GM10266 (cell line): Measurements from ENCODE around the gene MALT1.

Source experiments
- DNase-seq: peaks from one replicate; pipeline ENCODE4 v3.0.0; 2012; ENCODE audit errors: extremely low spot score
- TF ChIP-seq, protein P1 (sequence below): IDR thresholded peaks from 2 replicates; pipeline ENCODE4 v1.5.1; 2012; ENCODE audit warnings: mild to moderate bottlenecking, low read depth; ENCODE audit not compliant: control insufficient read depth, insufficient read depth; ENCODE audit errors: missing control alignments

MALT1 gene

DNA sequence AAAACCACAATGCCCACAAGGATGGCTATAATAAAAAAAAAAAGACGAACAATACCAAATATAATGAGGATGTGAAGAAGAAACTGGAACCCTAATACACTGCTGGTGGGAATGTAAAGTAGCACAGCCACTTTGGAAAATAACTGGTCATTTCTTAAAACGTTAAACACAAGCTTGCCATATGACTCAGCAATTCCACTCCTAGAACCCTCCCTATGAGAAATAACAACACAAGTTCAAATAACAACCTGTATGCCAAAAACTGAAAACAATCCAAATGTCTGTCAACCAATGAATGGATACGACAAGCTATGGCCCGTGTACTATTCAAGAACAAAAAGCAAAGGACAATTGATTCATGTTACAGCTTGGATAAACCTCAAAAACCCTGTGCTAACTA lies 35.4 kb upstream of the MALT1 start:
- no peak for DNase-seq

DNA sequence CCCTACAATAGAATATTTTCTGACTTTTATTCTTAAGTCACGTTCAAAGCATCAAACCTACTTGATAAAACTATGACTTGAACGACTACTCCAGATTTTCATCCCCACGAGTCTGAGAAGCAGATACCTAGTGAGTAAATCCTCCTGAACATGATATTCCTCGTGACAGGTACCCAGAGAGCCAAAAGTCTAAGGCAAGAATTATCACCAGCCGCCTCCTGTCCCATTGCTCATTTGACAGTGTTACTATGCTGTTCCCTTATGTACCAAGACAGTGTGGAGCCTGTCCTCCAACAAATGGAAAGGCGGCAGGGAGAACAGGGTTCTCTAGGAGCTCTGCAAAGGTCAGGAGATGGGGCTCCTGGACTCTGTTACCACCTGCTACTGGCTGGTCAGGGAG lies 34.1 kb upstream of the MALT1 start:
- TF ChIP-seq, protein P1, sequence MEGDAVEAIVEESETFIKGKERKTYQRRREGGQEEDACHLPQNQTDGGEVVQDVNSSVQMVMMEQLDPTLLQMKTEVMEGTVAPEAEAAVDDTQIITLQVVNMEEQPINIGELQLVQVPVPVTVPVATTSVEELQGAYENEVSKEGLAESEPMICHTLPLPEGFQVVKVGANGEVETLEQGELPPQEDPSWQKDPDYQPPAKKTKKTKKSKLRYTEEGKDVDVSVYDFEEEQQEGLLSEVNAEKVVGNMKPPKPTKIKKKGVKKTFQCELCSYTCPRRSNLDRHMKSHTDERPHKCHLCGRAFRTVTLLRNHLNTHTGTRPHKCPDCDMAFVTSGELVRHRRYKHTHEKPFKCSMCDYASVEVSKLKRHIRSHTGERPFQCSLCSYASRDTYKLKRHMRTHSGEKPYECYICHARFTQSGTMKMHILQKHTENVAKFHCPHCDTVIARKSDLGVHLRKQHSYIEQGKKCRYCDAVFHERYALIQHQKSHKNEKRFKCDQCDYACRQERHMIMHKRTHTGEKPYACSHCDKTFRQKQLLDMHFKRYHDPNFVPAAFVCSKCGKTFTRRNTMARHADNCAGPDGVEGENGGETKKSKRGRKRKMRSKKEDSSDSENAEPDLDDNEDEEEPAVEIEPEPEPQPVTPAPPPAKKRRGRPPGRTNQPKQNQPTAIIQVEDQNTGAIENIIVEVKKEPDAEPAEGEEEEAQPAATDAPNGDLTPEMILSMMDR: no peak
- DNase-seq: no peak

More for the DNA sequence above, 35.4 kb upstream of the MALT1 start:
- TF ChIP-seq, protein P1: no peak

DNA sequence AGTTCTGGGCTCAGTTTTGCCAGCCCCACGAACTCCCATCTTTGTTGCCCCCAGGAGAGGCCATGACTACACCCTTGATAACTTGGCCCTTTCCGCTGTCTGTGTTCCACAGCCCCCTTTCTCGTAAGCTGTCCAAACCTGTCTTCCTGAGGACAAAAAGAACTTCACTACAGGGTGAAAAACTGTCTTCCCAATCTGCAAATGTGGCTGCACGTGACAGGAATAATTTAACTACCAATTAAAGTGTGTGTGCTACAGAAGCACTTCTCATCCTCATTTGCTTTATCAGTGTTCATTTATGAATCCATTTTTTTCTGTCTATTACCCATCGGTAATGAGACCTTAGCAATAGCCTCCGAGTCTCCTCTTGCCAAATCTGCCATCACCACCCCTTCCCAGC lies 33.3 kb upstream of the MALT1 start:
- TF ChIP-seq, protein P1: no peak
- no peak for DNase-seq

DNA sequence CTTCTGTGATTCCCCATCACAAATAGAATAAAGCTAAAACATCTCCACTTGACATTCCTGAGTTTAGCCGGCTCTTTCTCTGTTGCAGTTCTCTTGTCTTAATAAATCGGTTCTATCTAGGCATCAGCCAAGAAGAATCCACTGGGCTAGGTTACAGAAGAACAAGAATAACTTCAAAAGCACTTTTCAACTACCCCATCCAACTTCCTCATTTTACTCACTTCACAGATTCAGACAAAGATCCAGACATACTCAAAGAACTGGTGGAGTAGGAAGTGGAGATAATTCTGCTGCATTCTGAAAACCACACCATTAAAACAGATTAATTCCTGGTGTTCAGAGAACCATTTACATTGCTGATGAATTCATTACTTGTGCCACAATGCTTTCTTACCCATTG lies 32.8 kb upstream of the MALT1 start:
- no peak for DNase-seq
- TF ChIP-seq, protein P1: no peak

DNA sequence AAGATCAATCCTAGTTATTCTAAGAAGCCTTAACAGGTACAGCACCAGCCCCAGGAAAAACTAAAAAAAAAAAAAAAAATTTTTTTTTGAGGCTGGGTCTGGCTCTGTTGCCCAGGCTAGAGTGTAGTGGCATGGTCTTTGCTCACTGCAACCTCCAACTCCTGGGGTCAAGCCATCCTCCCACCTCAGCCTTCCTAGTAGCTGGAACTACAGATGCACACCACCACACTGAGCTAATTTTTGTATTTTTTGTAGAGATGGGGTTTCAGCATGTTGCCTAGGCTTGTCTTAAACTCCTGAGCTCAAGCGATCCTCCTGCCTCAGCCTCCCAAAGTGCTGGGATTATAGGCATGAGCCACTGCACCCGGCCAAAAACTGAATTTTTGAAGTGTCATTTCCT lies 32.0 kb upstream of the MALT1 start:
- TF ChIP-seq, protein P1: no peak
- DNase-seq: no peak

DNA sequence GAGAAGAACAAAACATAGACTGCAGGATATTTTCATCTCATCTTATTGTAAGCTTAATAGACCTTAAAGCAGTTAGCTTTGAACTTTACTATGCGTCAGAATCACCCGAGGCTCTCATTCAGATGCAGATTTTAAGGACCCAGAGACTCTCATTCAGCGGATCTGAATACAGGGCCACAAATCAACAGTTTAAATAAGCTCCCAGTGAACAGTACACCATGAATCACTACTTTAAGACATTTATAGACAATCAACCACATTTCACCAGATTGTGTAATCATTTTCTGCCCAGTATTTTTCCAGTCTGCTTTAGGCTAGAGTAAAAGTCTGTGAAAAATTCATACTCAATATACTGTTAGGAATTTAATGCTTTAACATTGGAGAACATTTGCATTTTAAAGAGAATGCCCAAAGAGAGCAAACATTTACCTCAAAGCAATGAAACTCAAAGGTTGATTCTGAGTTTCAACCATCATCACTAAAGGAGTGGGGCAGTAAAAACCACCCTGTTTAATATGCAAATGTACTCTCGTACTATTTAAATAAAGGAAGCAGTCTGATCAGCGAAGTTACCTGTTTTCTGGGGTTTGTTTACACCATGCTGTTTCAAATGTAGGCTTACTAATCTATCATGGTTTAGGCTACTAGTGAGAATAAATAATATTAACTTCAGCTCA lies 31.4 kb upstream of the MALT1 start:
- DNase-seq: no peak
- TF ChIP-seq, protein P1: no peak

DNA sequence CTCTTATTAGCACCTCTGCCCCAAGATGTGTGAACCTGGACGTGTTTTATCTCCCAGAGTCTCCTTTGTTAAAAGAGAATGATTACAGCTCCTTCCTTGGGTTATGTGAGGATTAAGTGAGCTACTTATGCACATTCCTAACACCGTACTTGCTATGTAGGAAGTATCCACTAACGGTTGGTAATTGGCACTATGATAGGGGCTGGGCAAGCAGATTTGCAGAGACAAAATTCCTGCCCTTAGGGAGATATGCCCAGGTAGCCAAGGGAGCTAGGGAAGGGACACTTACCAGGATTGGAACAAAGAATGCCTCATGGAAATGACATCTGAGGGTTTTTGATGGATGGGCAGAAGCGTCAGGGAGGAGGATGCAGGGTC lies 30.8 kb upstream of the MALT1 start:
- TF ChIP-seq, protein P1: no peak
- no peak for DNase-seq
